ENCODE measurements around the gene ACTR5. TPM values are rescaled to one million over a fixed set of nuclear protein-coding genes. Genes with fewer than 3 reads are reported as not detected.

Gene ACTR5
- polyA plus RNA-seq, 1 of the 3 experiments (the other 2 are of a cell fraction) = 9.7 TPM

GRCh38 chr20:38804682-38805501, 56.6 kb downstream of the ACTR5 start (continued):
- TF ChIP-seq JUND (IDR thresholded peaks at IDR 0.05) = no peak

- Histone ChIP-seq H3K27me3 (ENCODE audit: insufficient read depth) (peaks cover 32% of the 10 kb centered on the region), H3K79me2 (ENCODE audit: insufficient read depth) (no peaks in the 10 kb centered on the region), H2AFZ (ENCODE audit: low read depth) (peak within 1 kb of the TSS; percentile 83), H4K20me1 (ENCODE audit: insufficient read depth) (no peaks in the 10 kb centered on the region), H3K9me2 (no peaks in the 10 kb centered on the region), H3K9me3 (no peaks in the 10 kb centered on the region), H3K27ac (ENCODE audit: low read depth in 2 of 2, low read length in 1 of 2) (peak within 1 kb of the TSS in 1 of 2 experiments; percentile 77; a peak in 2 of 4 replicates), H3F3A (replicated peaks; ENCODE audit: insufficient read depth) (no peaks in the 10 kb centered on the region), H3K4me2 (peak within 1 kb of the TSS; percentile 92), H3K9ac (no peak within 1 kb of the TSS), H3K4me1 (ENCODE audit: control insufficient read depth in 1 of 2, insufficient read depth in 2 of 2, low read depth in 1 of 2, low read length in 1 of 2) (peaks cover 0 to 22% of the 10 kb centered on the region in 2 experiments; a peak in 1 of 4 replicates), H3K4me3 (ENCODE audit: low read depth in 2 of 2, low read length in 1 of 2) (peak within 1 kb of the TSS; percentile 56), H3K36me3 (replicated peaks in 1 of 2; ENCODE audit: control insufficient read depth in 1 of 2, insufficient read depth in 2 of 2, low read length in 1 of 2) (no peaks in the 10 kb centered on the region)
- 5% methylated on average over 25 of the region's 40 CpGs for WGBS (ENCODE audit: low lambda C conversion rate)
- peak; percentile 94 for DNase-seq
- ChIA-PET CTCF (interaction anchor here (0.7 to 4.2 kb wide), 14 partner anchors 9 to 121 kb away, joined by 3 to 25 read pairs (median 5); partner anchors contain the start of gene FAM83D), POLR2A (interaction anchor here (0.9 to 3.5 kb wide), 7 partner anchors 25 to 121 kb away, joined by 3 to 34 read pairs (median 4); partner anchors contain the start of gene FAM83D)
- TF ChIP-seq RFX5 (IDR thresholded peaks at IDR 0.05; ENCODE audit: low read length) = no peak
- peak; percentile 15; the same call in 1 of the 2 replicates for TF ChIP-seq MXI1 (IDR thresholded peaks at IDR 0.05; ENCODE audit: low read depth, low read length)
Measured at GRCh38 chr20:38805502-38805957, 57.3 kb downstream of the ACTR5 start, which contains the start of gene PPP1R16B. TSS of gene PPP1R16B (plus strand) at chr20:38805697. CDS start at chr20:38835926, 30,229 bp downstream.

- WGBS (ENCODE audit: low lambda C conversion rate) = 13% methylated on average over 12 of the region's 81 CpGs
- ChIA-PET CTCF (interaction anchor here (0.7 to 4.2 kb wide), 20 partner anchors 8 to 244 kb away, joined by 3 to 25 read pairs (median 5); partner anchors contain the start of gene FAM83D), POLR2A (interaction anchor here (0.9 to 3.5 kb wide), 7 partner anchors 25 to 120 kb away, joined by 3 to 34 read pairs (median 4); partner anchors contain the start of gene FAM83D)
Measured at GRCh38 chr20:38805958-38806854, 57.9 kb downstream of the ACTR5 start.

More at GRCh38 chr20:38805958-38806854, 57.9 kb downstream of the ACTR5 start:
- H3K4me2 ChIP-seq = peak overlapping the region; percentile 92
- TF ChIP-seq CHD2 (IDR thresholded peaks at IDR 0.05; ENCODE audit: low read length, partially characterized antibody) = no peak
- no peak for TF ChIP-seq SIN3A (IDR thresholded peaks at IDR 0.05; ENCODE audit: borderline replicate concordance, low read depth, low read length)
- no peak for TF ChIP-seq NFIC (IDR thresholded peaks at IDR 0.05; ENCODE audit: borderline replicate concordance)
- peak; percentile 2; the same call in 1 of the 2 replicates for TF ChIP-seq MXI1 (IDR thresholded peaks at IDR 0.05; ENCODE audit: low read depth, low read length)
- H2AFZ ChIP-seq (ENCODE audit: low read depth) = peak overlapping the region; percentile 83; the same call in 1 of the 2 replicates
- H3F3A ChIP-seq (replicated peaks; ENCODE audit: insufficient read depth) = no peaks in the 10 kb centered on the region
- H3K36me3 ChIP-seq (replicated peaks in 1 of 2; ENCODE audit: control insufficient read depth in 1 of 2, insufficient read depth in 2 of 2, low read length in 1 of 2) = no peaks in the 10 kb centered on the region
- H3K9me3 ChIP-seq = no peaks in the 10 kb centered on the region
- no peaks in the 10 kb centered on the region for H3K79me2 ChIP-seq (ENCODE audit: insufficient read depth)
- no peak overlapping the region for H3K9ac ChIP-seq
- no peaks in the 10 kb centered on the region for H3K9me2 ChIP-seq
- H4K20me1 ChIP-seq (ENCODE audit: insufficient read depth) = no peaks in the 10 kb centered on the region
- H3K4me3 ChIP-seq (ENCODE audit: low read depth in 2 of 2, low read length in 1 of 2) = peak overlapping the region; percentile 56
- H3K27ac ChIP-seq (ENCODE audit: low read depth in 2 of 2, low read length in 1 of 2) = peak overlapping the region in 1 of 2 experiments; percentile 77; a peak in 2 of 4 replicates
- peaks cover 0 to 22% of the 10 kb centered on the region in 2 experiments; a peak in 1 of 4 replicates for H3K4me1 ChIP-seq (ENCODE audit: control insufficient read depth in 1 of 2, insufficient read depth in 2 of 2, low read depth in 1 of 2, low read length in 1 of 2)
- peaks cover 32% of the 10 kb centered on the region for H3K27me3 ChIP-seq (ENCODE audit: insufficient read depth)
- DNase-seq = peak; percentile 76

All from SK-N-SH (cell line).